ENCODE measurements around the gene GRIK1.

- no peak for TF ChIP-seq POLR2A (IDR thresholded peaks at IDR 0.05; ENCODE audit: low read depth, low read length)
- no peak for TF ChIP-seq POLR2AphosphoS5 (IDR thresholded peaks at IDR 0.05; ENCODE audit: low read depth, low read length)
Measured at GRCh38 chr21:29624776-29625175, 315.0 kb downstream of the GRIK1 start.
